DOHH2 (cell line): Measurements from ENCODE around the gene DNAJB6.

ENCODE experiments used
- H3F3A ChIP-seq: fragments of 200-600 bp; sonication (generic), shearing (Covaris generic); 2 replicates; pipeline ENCODE4 v1.6.0; 2016; ENCODE audit warnings: antibody characterized with exemption, mild to moderate bottlenecking; ENCODE audit not compliant: control insufficient read depth, insufficient read depth
- H3K27ac ChIP-seq: fragments of 200-600 bp; sonication (generic); 2 replicates; pipeline ENCODE4 v1.5.1; 2014; ENCODE audit warnings: low read depth, mild to moderate bottlenecking, low read length, moderate library complexity
- H3K27me3 ChIP-seq: fragments of 200-600 bp; sonication (generic); 2 replicates; pipeline ENCODE4 v1.6.1; 2014; ENCODE audit warnings: mild to moderate bottlenecking, low read length, mixed read lengths; ENCODE audit not compliant: control insufficient read depth
- H3K36me3 ChIP-seq: fragments of 200-600 bp; sonication (generic); 2 replicates; pipeline ENCODE4 v1.6.1; 2014; ENCODE audit warnings: mild to moderate bottlenecking, low read length, moderate library complexity, mixed read lengths; ENCODE audit not compliant: control insufficient read depth
- H3K4me1 ChIP-seq: fragments of 200-600 bp; sonication (generic); 2 replicates; pipeline ENCODE4 v1.6.1; 2014; ENCODE audit warnings: mild to moderate bottlenecking, low read length, mixed read lengths; ENCODE audit not compliant: control insufficient read depth
- H3K4me2 ChIP-seq: fragments of 200-600 bp; sonication (generic); 2 replicates; pipeline ENCODE4 v1.6.0; 2014; ENCODE audit warnings: mild to moderate bottlenecking, low read length, moderate library complexity
- H3K4me3 ChIP-seq: fragments of 200-600 bp; sonication (generic); 2 replicates; pipeline ENCODE4 v1.5.1; 2014; ENCODE audit warnings: mild to moderate bottlenecking, low read length, mixed read lengths
- H3K79me2 ChIP-seq: fragments of 200-600 bp; sonication (generic); 2 replicates; pipeline ENCODE4 v1.6.1; 2014; ENCODE audit warnings: mild to moderate bottlenecking, low read length, mixed read lengths; ENCODE audit not compliant: control insufficient read depth
- H3K9me2 ChIP-seq: fragments of 200-600 bp; sonication (generic); replicated peaks from 2 replicates; pipeline ENCODE4 v1.6.1; 2014; ENCODE audit warnings: mild to moderate bottlenecking, low read length, mixed read lengths; ENCODE audit not compliant: control insufficient read depth
- H3K9me3 ChIP-seq: fragments of 200-600 bp; sonication (generic); 2 replicates; pipeline ENCODE4 v1.6.1; 2014; ENCODE audit warnings: antibody characterized with exemption, low read length, mixed read lengths; ENCODE audit not compliant: control insufficient read depth, insufficient read depth
- H4K20me1 ChIP-seq: fragments of 200-600 bp; sonication (generic); 2 replicates; pipeline ENCODE4 v1.6.0; 2014; ENCODE audit warnings: low read depth, mild to moderate bottlenecking, antibody characterized with exemption, low read length, moderate library complexity; ENCODE audit not compliant: control insufficient read depth, insufficient read depth
- CTCF ChIP-seq: fragments of 200-600 bp; sonication (generic); IDR thresholded peaks from one replicate; pipeline ENCODE4 v1.5.1; 2014; ENCODE audit warnings: antibody characterized with exemption, mild to moderate bottlenecking, low read depth, low read length; ENCODE audit not compliant: poor library complexity, severe bottlenecking
- EZH2phosphoT487 ChIP-seq: fragments of 200-600 bp; sonication (generic); IDR thresholded peaks from 2 replicates; pipeline ENCODE4 v1.6.1; 2017; ENCODE audit warnings: borderline replicate concordance, mild to moderate bottlenecking, antibody characterized with exemption, low read length, moderate library complexity, mixed read lengths

The DNAJB6 gene

GRCh38 chr7:157426463-157427301 is 89.9 kb downstream of the DNAJB6 start:
- Histone ChIP-seq H3K4me2 (no peak overlapping the region), H3K27me3 (no peaks in the 10 kb centered on the region), H3K9me3 (no peaks in the 10 kb centered on the region), H3K36me3 (no peaks in the 10 kb centered on the region), H4K20me1 (no peaks in the 10 kb centered on the region), H3F3A (no peaks in the 10 kb centered on the region), H3K79me2 (no peaks in the 10 kb centered on the region), H3K27ac (no peak overlapping the region), H3K9me2 (no peaks in the 10 kb centered on the region), H3K4me3 (no peak overlapping the region), H3K4me1 (no peaks in the 10 kb centered on the region)
- no peak for TF ChIP-seq EZH2phosphoT487
- TF ChIP-seq CTCF = no peak

GRCh38 chr7:157427811-157428553 is 91.2 kb downstream of the DNAJB6 start:
- H3K9me3 ChIP-seq = no peaks in the 10 kb centered on the region
- no peaks in the 10 kb centered on the region for H3K4me1 ChIP-seq
- no peaks in the 10 kb centered on the region for H3K9me2 ChIP-seq
- no peak overlapping the region for H3K4me3 ChIP-seq
- no peaks in the 10 kb centered on the region for H3K27me3 ChIP-seq
- no peaks in the 10 kb centered on the region for H4K20me1 ChIP-seq
- H3F3A ChIP-seq = no peaks in the 10 kb centered on the region
- no peaks in the 10 kb centered on the region for H3K79me2 ChIP-seq
- TF ChIP-seq EZH2phosphoT487 (no peak), CTCF (no peak)
- H3K36me3 ChIP-seq = no peaks in the 10 kb centered on the region
- no peak overlapping the region for H3K4me2 ChIP-seq
- H3K27ac ChIP-seq = no peak overlapping the region

- TF ChIP-seq EZH2phosphoT487 = no peak
- TF ChIP-seq CTCF = no peak
These were observed 91.7 kb downstream of the DNAJB6 start for GRCh38 chr7:157428554-157428945.

More at GRCh38 chr7:157428554-157428945, 91.7 kb downstream of the DNAJB6 start:
- H3F3A ChIP-seq = no peaks in the 10 kb centered on the region
- H3K27me3 ChIP-seq = no peaks in the 10 kb centered on the region
- no peaks in the 10 kb centered on the region for H3K9me2 ChIP-seq
- no peaks in the 10 kb centered on the region for H4K20me1 ChIP-seq
- no peak overlapping the region for H3K4me2 ChIP-seq
- no peaks in the 10 kb centered on the region for H3K4me1 ChIP-seq
- no peak overlapping the region for H3K4me3 ChIP-seq
- no peak overlapping the region for H3K27ac ChIP-seq
- H3K36me3 ChIP-seq = no peaks in the 10 kb centered on the region
- no peaks in the 10 kb centered on the region for H3K9me3 ChIP-seq
- no peaks in the 10 kb centered on the region for H3K79me2 ChIP-seq
